GM21528 (cell line): ENCODE measurements around the gene CNIH2.
"Not testable (repeated sequence)": the region's sequence is repeated elsewhere in the genome, so short reads cannot be mapped to it uniquely, and the experiment has no call there.

ENCODE experiments used
- ATAC-seq: cut with Tn5 transposase; IDR thresholded peaks from one replicate; pipeline ENCODE4 v1.9.1; 2021; ENCODE audit warnings: mild to moderate bottlenecking, moderate library complexity; ENCODE audit not compliant: unreplicated experiment, low FRiP score

Gene CNIH2

DNA sequence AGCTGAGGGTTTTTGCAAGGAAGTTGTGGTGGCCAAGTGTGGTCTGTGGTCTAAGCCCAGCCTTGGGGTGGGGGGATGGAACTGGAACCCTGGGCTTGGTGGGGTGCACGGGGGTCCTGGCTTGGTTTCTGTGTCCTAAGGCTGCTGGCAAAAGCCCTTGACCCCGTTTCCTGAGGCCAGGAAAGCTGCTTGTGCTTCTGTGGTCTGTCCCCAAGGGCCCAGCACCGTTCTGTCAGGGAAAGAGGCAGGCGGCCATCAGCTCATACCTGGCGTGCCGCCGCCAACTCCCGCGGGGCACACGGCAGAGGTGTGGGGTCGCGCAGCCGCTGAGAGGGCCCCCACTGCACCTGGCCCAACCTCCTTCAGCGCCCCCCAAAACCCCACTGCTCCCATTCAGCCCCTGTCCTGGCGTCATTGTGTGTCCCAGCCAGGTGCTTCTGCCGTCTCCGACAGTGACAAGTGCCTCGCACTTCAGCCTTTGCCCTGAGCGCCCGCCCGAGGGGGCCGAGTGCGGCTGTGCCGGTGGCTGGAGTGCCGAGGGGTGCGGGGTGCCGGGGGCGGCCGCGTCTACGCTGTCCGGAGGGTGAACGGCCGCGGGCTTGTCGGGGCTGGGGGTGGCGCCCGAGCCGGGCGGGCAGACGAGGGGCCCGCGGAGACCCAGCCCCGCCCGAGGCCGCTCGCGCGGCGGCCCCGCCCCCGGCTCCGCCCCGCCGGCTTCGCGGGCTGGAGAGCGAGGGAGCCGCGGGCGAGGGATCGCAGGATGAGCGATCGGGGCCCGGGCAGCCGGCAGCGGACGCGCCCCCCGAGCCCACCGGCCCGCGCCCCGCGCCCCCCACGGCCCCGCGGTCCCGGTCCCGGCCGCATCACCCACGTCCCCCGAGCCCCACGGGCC lies at the start of gene CNIH2:
Gene CNIH2, plus strand, starts transcription at position 705 of the 892 bp plus-strand sequence. CDS start 282 bp downstream, outside the sequence.
- ATAC-seq = no peak

DNA sequence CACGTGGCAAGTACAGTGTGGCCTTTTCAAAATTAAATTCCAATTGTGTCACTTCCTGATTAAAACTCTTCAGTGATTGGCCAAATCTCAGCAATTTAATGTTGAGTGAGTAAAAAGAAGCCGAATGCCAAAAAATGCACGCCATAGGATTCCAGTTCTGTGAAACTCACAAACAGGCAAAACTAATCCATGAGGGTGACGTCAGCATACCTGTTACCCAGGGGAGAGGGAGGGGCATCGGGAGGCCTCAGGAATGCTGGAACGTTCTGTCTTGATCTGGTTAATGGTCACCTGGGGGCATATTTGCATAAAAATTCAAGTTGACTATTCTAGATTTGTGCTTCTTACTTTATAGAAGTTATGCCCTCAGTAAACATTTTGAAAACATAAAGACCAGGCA lies 49.5 kb upstream of the CNIH2 start:
- ATAC-seq = no peak

- ATAC-seq = no peak
These were observed 47.8 kb upstream of the CNIH2 start for GRCh38 chr11:66230156-66230555.

DNA sequence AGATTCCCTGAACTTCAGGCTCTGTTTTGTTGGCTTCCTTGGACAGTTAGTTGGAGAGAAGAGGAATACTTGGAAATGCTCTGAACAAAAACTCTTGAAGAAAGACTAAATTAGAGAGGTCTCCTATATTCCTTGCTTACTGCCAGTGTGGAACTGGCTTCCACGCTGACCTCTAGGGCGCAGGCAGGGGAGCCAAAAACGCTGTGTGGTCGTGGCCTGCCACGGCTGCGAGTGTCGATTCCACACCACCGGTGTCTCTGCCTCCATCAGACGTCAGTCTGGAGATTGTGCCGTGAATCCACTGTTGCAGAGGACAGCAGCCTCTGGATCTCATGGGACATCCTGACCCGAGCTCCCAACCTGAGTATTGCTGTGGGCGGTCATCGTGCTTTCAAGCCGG lies 47.0 kb upstream of the CNIH2 start:
- no peak for ATAC-seq

DNA sequence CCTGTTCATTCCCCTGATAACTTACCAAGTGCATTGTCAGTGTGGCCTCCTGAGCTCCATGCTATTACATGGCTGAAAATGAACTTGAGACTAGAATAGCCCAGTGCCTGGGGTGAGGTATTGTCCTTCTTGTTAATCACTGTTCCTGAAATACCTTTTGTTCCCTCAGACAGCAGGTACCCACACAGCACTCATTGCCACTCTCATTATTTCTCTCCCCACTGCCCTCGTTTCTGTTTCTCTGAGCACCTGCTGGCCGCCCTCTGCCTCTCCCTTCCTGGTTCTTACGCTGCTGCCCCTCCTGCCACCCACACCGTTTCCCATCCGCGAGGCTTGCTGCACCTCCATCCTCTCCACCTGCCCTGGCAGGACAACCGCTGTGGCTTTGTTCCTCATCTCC lies 46.4 kb upstream of the CNIH2 start:
- no peak for ATAC-seq

- no peak for ATAC-seq
These were observed 45.2 kb upstream of the CNIH2 start for GRCh38 chr11:66232769-66233168.

DNA sequence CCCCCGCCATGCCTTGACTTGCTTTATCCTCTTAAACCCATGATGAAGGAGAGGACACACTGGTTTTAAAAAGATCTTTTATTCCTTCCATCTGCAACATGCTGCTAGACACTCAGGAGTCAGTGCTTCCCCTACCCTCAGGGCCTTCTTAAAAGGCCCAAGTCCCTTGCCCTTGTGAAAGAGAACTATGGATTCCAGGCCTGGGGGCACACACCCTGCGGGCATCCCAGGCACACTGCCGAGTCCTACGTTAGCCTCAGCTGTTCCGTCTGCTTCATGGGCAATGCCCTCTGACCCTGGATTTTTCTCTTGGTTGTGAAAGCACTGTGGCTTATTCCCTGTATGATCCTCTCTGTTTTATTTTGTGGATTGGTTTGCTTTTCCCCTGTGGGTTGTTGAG lies 44.7 kb upstream of the CNIH2 start:
- ATAC-seq = no peak

DNA sequence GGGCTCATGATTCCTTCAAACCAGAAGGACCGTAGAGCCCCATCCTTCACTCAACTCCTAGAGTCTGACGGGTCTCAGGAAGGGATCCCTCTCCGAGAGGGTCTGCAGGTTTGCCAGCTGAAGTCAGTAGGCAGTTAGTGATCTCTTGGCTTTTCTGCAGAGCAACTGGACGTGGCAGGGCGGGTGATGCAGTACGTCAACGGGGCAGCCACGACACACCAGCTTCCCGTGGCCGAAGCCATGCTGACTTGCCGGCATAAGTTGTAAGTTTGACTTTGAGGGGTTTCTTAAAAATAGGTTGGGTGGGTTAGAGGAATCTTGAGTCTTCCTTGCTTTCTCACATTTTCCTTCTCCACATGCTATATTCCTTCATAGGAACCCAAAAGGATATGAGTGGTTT lies 42.8 kb upstream of the CNIH2 start:
- ATAC-seq = no peak

DNA sequence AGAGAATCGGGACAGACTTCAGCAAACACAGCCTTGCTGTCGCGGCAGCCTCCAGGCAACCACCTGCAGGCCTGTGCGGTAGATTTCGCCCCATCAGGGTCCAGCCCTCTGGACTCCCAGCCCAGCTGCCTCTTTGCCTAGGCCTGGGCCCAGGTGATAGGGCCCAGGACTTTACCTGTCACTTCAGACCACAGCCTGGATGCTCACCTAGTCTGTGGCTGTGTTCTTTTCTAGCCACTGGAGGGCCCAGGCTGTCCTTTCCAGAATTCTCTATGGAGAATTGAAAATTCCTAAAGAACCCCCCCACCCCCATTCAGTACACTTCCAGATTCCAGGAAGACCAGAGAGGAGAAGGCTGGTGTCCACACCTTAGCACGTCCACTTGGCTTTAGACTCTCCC lies 40.1 kb upstream of the CNIH2 start:
- no peak for ATAC-seq

- ATAC-seq = no peak
These were observed 39.1 kb upstream of the CNIH2 start for GRCh38 chr11:66238786-66239413.

DNA sequence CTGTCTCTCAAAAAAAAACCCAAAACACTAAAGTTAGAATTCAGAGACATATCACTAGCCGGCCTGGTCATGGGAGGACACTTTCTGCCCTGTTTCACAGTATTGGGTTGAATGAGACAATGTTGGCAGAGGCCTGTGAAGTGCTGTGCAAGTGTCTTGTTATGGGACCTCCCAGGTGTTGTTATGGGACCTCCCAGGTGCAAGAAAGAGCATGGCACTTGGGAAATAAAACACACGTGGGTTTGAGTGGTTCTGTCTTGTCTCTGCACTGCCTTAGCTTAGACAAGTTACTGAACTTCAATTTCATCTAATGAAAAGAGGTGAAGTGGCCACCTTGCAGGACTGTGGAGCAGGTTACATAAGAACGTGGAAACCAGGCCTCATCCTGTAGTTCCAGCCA lies 38.5 kb upstream of the CNIH2 start:
- no peak for ATAC-seq

DNA sequence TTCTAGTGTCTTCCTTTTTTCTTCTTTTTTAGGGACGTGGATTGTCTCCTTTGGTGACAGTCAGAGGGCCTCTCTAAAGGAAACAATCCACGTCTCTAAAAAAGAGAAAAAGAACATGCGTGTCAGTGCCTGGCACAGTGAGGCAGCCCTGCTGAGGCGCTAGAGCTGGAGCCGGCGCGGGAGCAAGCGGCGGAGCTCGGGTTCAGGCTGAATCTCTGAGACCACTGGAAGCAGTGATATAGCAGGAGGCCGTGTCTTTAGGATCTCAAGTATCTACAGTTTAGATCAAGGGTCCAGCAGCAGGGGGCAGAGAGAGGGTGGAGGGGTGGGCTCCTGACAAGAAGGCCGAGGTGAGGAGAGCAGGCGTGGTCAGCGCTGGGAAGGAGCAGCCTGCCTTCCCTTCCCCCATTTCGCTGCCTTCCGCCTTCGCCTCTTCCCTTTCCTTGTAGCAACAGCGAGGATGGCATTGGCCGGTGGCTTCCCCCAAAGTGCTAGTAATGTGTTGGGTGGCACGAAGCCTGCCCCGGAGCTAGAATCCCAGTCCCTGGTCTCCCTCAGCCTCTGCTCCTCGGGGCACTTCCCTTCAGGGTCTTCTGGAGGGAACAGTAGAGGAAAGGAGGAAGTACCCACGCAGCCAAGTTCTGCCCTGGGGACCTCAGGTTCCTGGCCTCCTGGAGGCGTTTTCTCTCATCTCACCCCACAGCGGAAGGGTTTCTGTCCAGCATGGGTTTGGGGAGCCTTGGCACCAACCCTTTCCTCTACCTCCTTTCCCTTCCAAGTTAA lies 37.8 kb upstream of the CNIH2 start:
- no peak for ATAC-seq

- ATAC-seq = no peak
These were observed 37.2 kb upstream of the CNIH2 start for GRCh38 chr11:66240781-66241136.

GRCh38 chr11:66242095-66242765 lies 35.7 kb upstream of the CNIH2 start:
- no peak for ATAC-seq

DNA sequence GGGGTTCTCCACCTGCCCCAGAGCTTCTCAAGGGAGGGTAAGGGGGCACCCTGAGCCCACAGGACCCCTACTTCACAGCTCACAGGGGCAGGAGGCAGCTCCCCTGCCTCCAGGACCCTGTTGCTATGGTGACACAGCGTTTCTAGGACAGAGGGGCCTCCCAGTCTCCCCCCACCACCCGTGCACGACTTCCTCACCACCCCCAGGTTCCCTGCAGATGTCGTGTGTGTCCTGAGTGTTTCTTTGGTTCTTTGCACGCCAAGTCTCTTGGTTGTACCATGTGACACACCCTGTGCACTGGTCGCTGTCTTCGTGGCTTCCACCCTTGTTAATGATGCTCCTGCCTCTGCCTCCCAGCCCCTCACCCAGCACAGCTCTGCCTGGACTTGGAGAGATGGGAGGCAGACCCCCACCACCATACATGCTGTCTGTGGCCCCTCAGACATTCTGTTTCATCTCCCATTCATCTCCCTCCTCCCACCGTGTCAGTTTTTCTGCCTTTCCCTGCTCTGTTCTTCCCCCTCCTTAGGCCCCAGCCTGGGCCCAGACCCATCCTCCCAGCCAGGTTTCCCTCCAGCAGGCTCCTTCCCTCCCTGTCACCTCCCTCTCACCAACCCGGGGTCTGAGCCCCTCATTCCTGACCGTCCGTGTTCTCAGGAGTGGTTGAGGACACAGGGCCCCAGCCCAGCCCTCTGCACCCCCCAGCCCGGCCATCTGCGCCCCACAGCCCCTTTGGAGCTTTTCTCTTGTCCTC lies 34.0 kb upstream of the CNIH2 start:
- ATAC-seq = no peak

- no peak for ATAC-seq
These were observed 30.7 kb upstream of the CNIH2 start for GRCh38 chr11:66247295-66247694.

DNA sequence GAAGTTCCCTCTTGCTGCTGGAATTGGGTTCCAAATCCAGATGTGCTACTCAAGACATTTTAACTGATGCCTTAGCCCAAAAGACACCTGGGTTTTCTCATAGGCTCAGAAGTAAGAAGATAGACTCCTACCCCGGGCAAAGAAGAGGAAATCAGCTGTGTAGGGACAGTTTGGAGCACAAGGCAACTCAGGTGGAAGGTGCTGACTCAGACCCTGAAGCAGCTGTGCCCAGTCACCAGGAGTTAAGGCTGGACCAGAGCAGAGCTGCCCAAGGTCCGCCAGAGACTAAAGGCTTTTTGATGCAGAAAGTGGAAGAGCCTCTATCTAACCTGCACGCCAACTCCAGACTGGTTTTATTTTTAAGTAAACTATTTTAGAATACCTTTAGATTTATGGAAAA lies 30.2 kb upstream of the CNIH2 start:
- no peak for ATAC-seq

- no peak for ATAC-seq
These were observed 29.1 kb upstream of the CNIH2 start for GRCh38 chr11:66248903-66249302.

GRCh38 chr11:66251809-66252208 lies 26.2 kb upstream of the CNIH2 start:
- no peak for ATAC-seq

- not testable (repeated sequence) for ATAC-seq
These were observed 24.9 kb upstream of the CNIH2 start for GRCh38 chr11:66253081-66253480.
